Lung (tissue), 12 donors: ENCODE results near the gene MED12L. TPM values are rescaled to one million over a fixed set of nuclear protein-coding genes. Genes with fewer than 3 reads are reported as not detected.

ENCODE experiments used
- ATAC-seq: fragments of 200-7000 bp; cut with Tn5 transposase; one replicate; pipeline ENCODE4 v1.9.1; 2020; ENCODE audit warnings: moderate number of reproducible peaks; ENCODE audit not compliant: insufficient read depth, low FRiP score
- DNase-seq, 3 donors: peaks; one replicate each; pipeline ENCODE4 v3.0.0-alpha.2; 2013 to 2017
- H3K27ac ChIP-seq, 2 donors: one replicate each; pipeline ENCODE4 v1.5.1; 2013; ENCODE audit warnings: mild to moderate bottlenecking in 2 of 2, moderate library complexity in 2 of 2, control low read depth in 1 of 2, inconsistent platforms in 1 of 2, low read depth in 1 of 2, low read length in 1 of 2
- H3K27me3 ChIP-seq, 3 donors: one replicate each; pipeline ENCODE4 v1.5.1; 2013; ENCODE audit warnings: low read length in 2 of 3; ENCODE audit not compliant: control insufficient read depth in 3 of 3, insufficient read depth in 3 of 3
- H3K36me3 ChIP-seq, 4 donors: one replicate each; pipeline ENCODE4 v1.5.1; 2013; ENCODE audit warnings: low read length in 4 of 4, mild to moderate bottlenecking in 1 of 4, moderate library complexity in 1 of 4; ENCODE audit not compliant: control insufficient read depth in 4 of 4, insufficient read depth in 4 of 4
- H3K4me1 ChIP-seq, 5 donors: one replicate each; pipeline ENCODE4 v1.5.1; 2013; ENCODE audit warnings: low read length in 5 of 5, mild to moderate bottlenecking in 2 of 5, moderate library complexity in 1 of 5; ENCODE audit not compliant: control insufficient read depth in 5 of 5, insufficient read depth in 5 of 5
- H3K4me3 ChIP-seq: one replicate; pipeline ENCODE4 v1.5.1; 2013; ENCODE audit warnings: mild to moderate bottlenecking, control low read depth, moderate library complexity
- H3K9ac ChIP-seq, 2 donors: one replicate each; pipeline ENCODE4 v1.5.1; 2013; ENCODE audit warnings: low read length in 2 of 2, control low read depth in 1 of 2; ENCODE audit not compliant: insufficient read depth in 1 of 2
- H3K9me3 ChIP-seq, 4 donors: one replicate each; pipeline ENCODE4 v1.5.1; 2013; ENCODE audit warnings: low read length in 3 of 4, mild to moderate bottlenecking in 1 of 4, moderate library complexity in 1 of 4; ENCODE audit not compliant: control insufficient read depth in 4 of 4, insufficient read depth in 3 of 4
- WGBS, 2 donors: extraction: QIAGEN DNeasy Blood & Tissue Kit; methylation state at CpG; one replicate each; pipeline ENCODE4 v1.1.7; 2013; 5-methylcytosine and 5-hydroxymethylcytosine counted together
- polyA plus RNA-seq, 2 donors: library from polyadenylated mRNA; stranded (reverse); fragments of 200-250 nt; gene quantifications; one replicate each; pipeline ENCODE4 v1.2.1, GENCODE V29; 2013
- total RNA-seq, 2 donors: library from RNA; depleted of rRNA in 1 of 2; stranded (reverse); fragments of >200 nt in 1 of 2; gene quantifications; one replicate each; pipeline ENCODE4 v1.2.1, GENCODE V29; 2014 to 2021
- TF ChIP-seq, protein P1 (sequence below): IDR thresholded peaks from 2 replicates; pipeline ENCODE4 v1.5.1; 2012; ENCODE audit warnings: mild to moderate bottlenecking; ENCODE audit errors: control extremely low read depth, extremely low read depth
- donor health status: control.
- donor health status: control.
- donor health status: Bipolar disorder and iron deficiency.
- donor health status: healthy.
- donor health status: DM: yes; HTN: yes; CAD: no.

Gene MED12L
- total and polyA plus RNA-seq, 4 donors: 0.02 to 0.82 (median 0.30) TPM

DNA sequence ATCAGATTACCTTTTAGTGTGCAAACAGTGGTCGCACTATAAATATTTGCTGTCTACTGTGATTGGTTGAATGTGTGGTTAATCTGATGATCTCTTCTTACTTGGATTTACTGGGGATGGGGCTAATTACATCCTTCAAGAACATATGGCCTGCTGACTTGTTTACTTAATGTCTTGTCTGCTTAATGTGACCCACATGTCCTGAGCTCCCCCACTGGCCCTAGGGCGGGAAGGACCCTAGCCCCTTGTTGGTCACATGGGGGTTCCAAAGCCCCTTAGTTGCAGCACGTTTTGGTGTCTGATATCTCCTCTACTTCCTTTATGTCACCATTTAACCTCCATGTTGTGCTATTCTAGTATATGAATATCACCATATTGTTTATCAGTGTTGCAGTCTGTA lies 316.9 kb downstream of the MED12L start:
- WGBS, 2 donors: 81 to 88% methylated on average over 3 of the region's 3 CpGs
- H3K4me1 ChIP-seq: no peaks in the 10 kb centered on the region
- H3K9me3 ChIP-seq: no peaks in the 10 kb centered on the region
- H3K27ac ChIP-seq: no peak overlapping the region
- ATAC-seq: no peak
- H3K4me3 ChIP-seq: no peak overlapping the region
- DNase-seq: no peak
- no peaks in the 10 kb centered on the region for H3K36me3 ChIP-seq
- TF ChIP-seq, protein P1, sequence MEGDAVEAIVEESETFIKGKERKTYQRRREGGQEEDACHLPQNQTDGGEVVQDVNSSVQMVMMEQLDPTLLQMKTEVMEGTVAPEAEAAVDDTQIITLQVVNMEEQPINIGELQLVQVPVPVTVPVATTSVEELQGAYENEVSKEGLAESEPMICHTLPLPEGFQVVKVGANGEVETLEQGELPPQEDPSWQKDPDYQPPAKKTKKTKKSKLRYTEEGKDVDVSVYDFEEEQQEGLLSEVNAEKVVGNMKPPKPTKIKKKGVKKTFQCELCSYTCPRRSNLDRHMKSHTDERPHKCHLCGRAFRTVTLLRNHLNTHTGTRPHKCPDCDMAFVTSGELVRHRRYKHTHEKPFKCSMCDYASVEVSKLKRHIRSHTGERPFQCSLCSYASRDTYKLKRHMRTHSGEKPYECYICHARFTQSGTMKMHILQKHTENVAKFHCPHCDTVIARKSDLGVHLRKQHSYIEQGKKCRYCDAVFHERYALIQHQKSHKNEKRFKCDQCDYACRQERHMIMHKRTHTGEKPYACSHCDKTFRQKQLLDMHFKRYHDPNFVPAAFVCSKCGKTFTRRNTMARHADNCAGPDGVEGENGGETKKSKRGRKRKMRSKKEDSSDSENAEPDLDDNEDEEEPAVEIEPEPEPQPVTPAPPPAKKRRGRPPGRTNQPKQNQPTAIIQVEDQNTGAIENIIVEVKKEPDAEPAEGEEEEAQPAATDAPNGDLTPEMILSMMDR: no peak
- no peaks in the 10 kb centered on the region for H3K27me3 ChIP-seq
- no peak overlapping the region for H3K9ac ChIP-seq

DNA sequence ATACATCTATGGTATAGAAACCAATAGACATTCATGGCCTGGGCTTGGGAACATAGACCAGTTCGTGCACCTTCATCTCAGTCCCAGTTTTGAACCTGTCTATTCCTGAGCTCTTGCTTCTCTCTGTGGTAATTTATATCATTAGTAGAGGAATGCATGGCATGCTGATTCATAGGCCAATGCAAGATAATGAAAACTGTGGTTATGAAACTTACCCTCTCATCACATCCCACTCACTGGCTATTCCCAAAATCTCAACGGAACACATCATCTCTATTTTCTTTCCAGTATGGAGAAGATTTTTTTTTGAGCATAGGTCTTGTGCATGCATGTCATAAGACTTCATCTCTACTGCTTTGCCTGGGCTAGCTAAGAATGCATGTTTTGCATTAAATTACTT lies 317.8 kb downstream of the MED12L start:
- Histone ChIP-seq H3K4me3 (no peak overlapping the region), H3K4me1 (no peaks in the 10 kb centered on the region), H3K27ac (no peak overlapping the region), H3K36me3 (no peaks in the 10 kb centered on the region), H3K9me3 (no peaks in the 10 kb centered on the region), H3K27me3 (no peaks in the 10 kb centered on the region), H3K9ac (no peak overlapping the region)
- no peak for DNase-seq
- 81 to 96% methylated on average over 2 of the region's 2 CpGs for WGBS, 2 donors
- TF ChIP-seq, protein P1: no peak
- ATAC-seq: no peak

DNA sequence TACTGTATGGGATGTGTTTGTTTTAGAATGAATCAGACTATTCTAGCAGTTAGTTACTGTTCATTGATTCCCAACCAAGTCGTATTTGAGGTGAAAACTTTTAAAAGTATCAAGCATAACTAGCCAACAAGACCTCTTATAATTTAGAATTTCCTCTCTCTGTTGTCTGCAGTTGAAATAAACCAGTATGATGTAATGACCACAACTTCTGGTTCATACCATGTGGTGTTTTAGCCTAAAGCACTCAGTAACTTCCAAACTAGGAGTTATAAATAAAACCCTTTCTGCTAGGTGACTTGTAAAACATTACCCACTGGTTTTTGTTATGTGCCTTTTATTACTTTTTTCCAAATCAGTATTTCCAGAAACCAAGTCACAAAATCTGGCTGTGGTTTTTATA lies 318.9 kb downstream of the MED12L start:
- Histone ChIP-seq H3K27me3 (no peaks in the 10 kb centered on the region), H3K9me3 (no peaks in the 10 kb centered on the region), H3K4me3 (no peak overlapping the region), H3K27ac (no peak overlapping the region), H3K9ac (no peak overlapping the region), H3K36me3 (no peaks in the 10 kb centered on the region), H3K4me1 (no peaks in the 10 kb centered on the region)
- DNase-seq (no peak), ATAC-seq (no peak)
- WGBS, 2 donors: 22 to 49% methylated on average over 1 of the region's 1 CpG
- TF ChIP-seq, protein P1: no peak

DNA sequence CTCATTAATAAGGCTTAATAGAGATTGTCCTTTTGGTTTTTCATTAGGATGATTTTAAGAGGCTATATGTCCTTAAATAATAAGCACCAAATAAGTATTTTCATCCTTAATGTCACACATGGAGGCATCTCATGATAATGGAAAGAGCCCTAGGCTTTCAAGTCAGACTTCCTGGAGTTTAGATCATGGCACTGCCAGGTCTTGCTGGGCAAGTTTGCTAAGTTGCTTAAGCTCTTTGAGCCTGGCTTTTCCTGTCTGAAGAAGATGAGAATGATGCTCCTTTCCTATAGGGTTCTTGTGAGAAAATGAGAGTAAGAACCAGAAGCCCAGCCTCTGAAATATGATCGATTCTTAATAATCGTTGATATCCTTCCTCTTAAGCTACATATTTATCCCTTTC lies 322.5 kb downstream of the MED12L start:
- Histone ChIP-seq H3K27ac (no peak overlapping the region), H3K4me1 (no peaks in the 10 kb centered on the region), H3K36me3 (no peaks in the 10 kb centered on the region), H3K4me3 (no peak overlapping the region), H3K27me3 (no peaks in the 10 kb centered on the region), H3K9ac (no peak overlapping the region), H3K9me3 (peaks cover 0 to under 1% (median 0%) of the 10 kb centered on the region in 4 donors)
- DNase-seq (no peak), ATAC-seq (no peak)
- TF ChIP-seq, protein P1: no peak
- 93 to 98% methylated on average over 2 of the region's 2 CpGs for WGBS, 2 donors
